ENCODE data around the gene GAB1. TPM values are rescaled to one million over a fixed set of nuclear protein-coding genes. Genes with fewer than 3 reads are reported as not detected.

The GAB1 gene
- total and polyA plus RNA-seq, 2 of the 8 experiments (the other 6 are each of a cell fraction or from before 2014, with no cell fraction given): 6.8 to 21.3 TPM

DNA sequence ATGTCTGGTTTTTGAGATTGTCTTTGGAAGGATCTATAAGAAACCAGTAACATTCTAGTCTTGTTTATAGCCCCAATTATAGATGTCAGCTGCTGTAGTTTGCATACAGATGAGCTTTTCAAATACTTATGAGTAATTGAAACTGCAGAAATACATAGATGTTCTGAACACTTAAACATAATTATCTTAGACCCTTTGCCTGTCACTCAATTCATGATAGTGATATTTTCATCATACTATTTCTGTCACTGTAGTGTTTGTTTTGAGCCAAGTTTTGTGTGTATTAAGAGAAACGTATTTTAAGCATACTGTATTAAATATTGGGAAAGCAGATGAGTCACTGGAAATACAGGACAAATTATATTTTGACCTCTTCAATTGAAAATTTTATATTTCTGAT is 107.1 kb downstream of the GAB1 start:
- no peak for DNase-seq (ENCODE audit: low read depth in 1 of 2, low spot score in 2 of 2)
- Histone ChIP-seq H3K36me3 (ENCODE audit: control insufficient read depth in 2 of 4, insufficient read depth in 4 of 4, low read length in 3 of 4) (0 out of 8 replicates have a peak, but pooled peaks cover 0 to 3% (median 0%) of the 10 kb centered on the region in 4 experiments), H3K4me3 (ENCODE audit: extremely low read depth in 1 of 4, insufficient read depth in 2 of 4, low read depth in 3 of 4, low read length in 4 of 4) (no peak overlapping the region), H2AFZ (ENCODE audit: low read length) (no peak overlapping the region), H2BK120ac (replicated peaks; ENCODE audit: low read depth, low read length) (no peak overlapping the region), H3K27me3 (replicated peaks in 1 of 4; ENCODE audit: control insufficient read depth in 3 of 4, extremely low read depth in 1 of 4, insufficient read depth in 3 of 4, low read length in 3 of 4) (no peaks in the 10 kb centered on the region), H3K23me2 (ENCODE audit: low read depth, low read length) (no peaks in the 10 kb centered on the region), H3K79me2 (ENCODE audit: control insufficient read depth in 1 of 2, insufficient read depth in 2 of 2, low read length in 2 of 2) (no peaks in the 10 kb centered on the region), H3K18ac (ENCODE audit: extremely low read depth, low read length) (no peak overlapping the region), H3K9me3 (ENCODE audit: insufficient read depth in 2 of 2, low read depth in 1 of 2, low read length in 1 of 2) (no peaks in the 10 kb centered on the region), H3K79me1 (ENCODE audit: low read depth, low read length) (no peaks in the 10 kb centered on the region), H4K8ac (ENCODE audit: extremely low read depth, insufficient read depth, low read length) (no peak overlapping the region), H3K9ac (replicated peaks in 1 of 4; ENCODE audit: extremely low read depth in 1 of 4, low read depth in 3 of 4, low read length in 3 of 4) (no peak overlapping the region), H4K91ac (replicated peaks; ENCODE audit: insufficient read length, low read length) (no peak overlapping the region), H3K14ac (ENCODE audit: insufficient read length) (no peak overlapping the region), H2BK12ac (ENCODE audit: low read depth, low read length) (no peak overlapping the region), H4K20me1 (replicated peaks in 1 of 2; ENCODE audit: control insufficient read depth in 1 of 2, insufficient read depth in 2 of 2, low read length in 2 of 2) (no peaks in the 10 kb centered on the region), H3K4me2 (ENCODE audit: insufficient read depth in 1 of 2, low read depth in 2 of 2, low read length in 2 of 2) (no peak overlapping the region), H2BK15ac (ENCODE audit: low read length) (no peak overlapping the region), H4K5ac (ENCODE audit: insufficient read length, low read depth, low read length) (no peak overlapping the region), H3K23ac (ENCODE audit: insufficient read length) (no peak overlapping the region), H2BK20ac (ENCODE audit: low read length) (no peak overlapping the region), H3K4me1 (replicated peaks in 1 of 4; ENCODE audit: control insufficient read depth in 3 of 4, insufficient read depth in 4 of 4, low read length in 3 of 4) (no peaks in the 10 kb centered on the region), H3K4ac (replicated peaks; ENCODE audit: insufficient read length, low read depth, low read length) (no peak overlapping the region), H3K27ac (ENCODE audit: low read depth, low read length) (no peak overlapping the region), H2AK5ac (ENCODE audit: low read depth, low read length) (no peak overlapping the region), H3K56ac (replicated peaks; ENCODE audit: insufficient read length, low read depth, low read length) (no peak overlapping the region), H2BK5ac (ENCODE audit: low read depth, low read length) (no peak overlapping the region)
- no peak for FAIRE-seq
- POLR2A ChIA-PET (ENCODE audit: partially characterized antibody): interaction anchor here (1.1 kb wide), 1 partner anchor 108 kb away, joined by 3 read pairs; no protein-coding TSS in a partner anchor
- 90% methylated on average over 1 of the region's 1 CpG; no CpG with 5 or more reads in 1 of the 2 experiments for WGBS, 2 experiments (ENCODE audit: extremely low coverage in 1 of 2, insufficient coverage in 1 of 2, insufficient read length in 1 of 2, insufficient replicate concordance in 2 of 2, low coverage in 1 of 2, low lambda C conversion rate in 2 of 2, missing lambda C conversion rate in 1 of 2)
- CTCF ChIA-PET (ENCODE audit: partially characterized antibody): interaction anchor here (1.6 kb wide), 1 partner anchor 48 kb away, joined by 5 read pairs; no protein-coding TSS in a partner anchor
